Lung (tissue), 12 donors: ENCODE data around the gene ACO2. TPM values are rescaled to one million over a fixed set of nuclear protein-coding genes. Genes with fewer than 3 reads are reported as not detected.

Experiments
- ATAC-seq: fragments of 200-7000 bp; cut with Tn5 transposase; one replicate; pipeline ENCODE4 v1.9.1; 2020; ENCODE audit warnings: moderate number of reproducible peaks; ENCODE audit not compliant: insufficient read depth, low FRiP score
- DNase-seq, 3 donors: peaks; one replicate each; pipeline ENCODE4 v3.0.0-alpha.2; 2013 to 2017
- H3K27ac ChIP-seq, 2 donors: one replicate each; pipeline ENCODE4 v1.5.1; 2013; ENCODE audit warnings: mild to moderate bottlenecking in 2 of 2, moderate library complexity in 2 of 2, control low read depth in 1 of 2, inconsistent platforms in 1 of 2, low read depth in 1 of 2, low read length in 1 of 2
- H3K27me3 ChIP-seq, 3 donors: one replicate each; pipeline ENCODE4 v1.5.1; 2013; ENCODE audit warnings: low read length in 2 of 3; ENCODE audit not compliant: control insufficient read depth in 3 of 3, insufficient read depth in 3 of 3
- H3K36me3 ChIP-seq, 4 donors: one replicate each; pipeline ENCODE4 v1.5.1; 2013; ENCODE audit warnings: low read length in 4 of 4, mild to moderate bottlenecking in 1 of 4, moderate library complexity in 1 of 4; ENCODE audit not compliant: control insufficient read depth in 4 of 4, insufficient read depth in 4 of 4
- H3K4me1 ChIP-seq, 5 donors: one replicate each; pipeline ENCODE4 v1.5.1; 2013; ENCODE audit warnings: low read length in 5 of 5, mild to moderate bottlenecking in 2 of 5, moderate library complexity in 1 of 5; ENCODE audit not compliant: control insufficient read depth in 5 of 5, insufficient read depth in 5 of 5
- H3K4me3 ChIP-seq: one replicate; pipeline ENCODE4 v1.5.1; 2013; ENCODE audit warnings: mild to moderate bottlenecking, control low read depth, moderate library complexity
- H3K9ac ChIP-seq, 2 donors: one replicate each; pipeline ENCODE4 v1.5.1; 2013; ENCODE audit warnings: low read length in 2 of 2, control low read depth in 1 of 2; ENCODE audit not compliant: insufficient read depth in 1 of 2
- H3K9me3 ChIP-seq, 4 donors: one replicate each; pipeline ENCODE4 v1.5.1; 2013; ENCODE audit warnings: low read length in 3 of 4, mild to moderate bottlenecking in 1 of 4, moderate library complexity in 1 of 4; ENCODE audit not compliant: control insufficient read depth in 4 of 4, insufficient read depth in 3 of 4
- WGBS, 2 donors: extraction: QIAGEN DNeasy Blood & Tissue Kit; methylation state at CpG; one replicate each; pipeline ENCODE4 v1.1.7; 2013; 5-methylcytosine and 5-hydroxymethylcytosine counted together
- polyA plus RNA-seq, 2 donors: library from polyadenylated mRNA; stranded (reverse); fragments of 200-250 nt; gene quantifications; one replicate each; pipeline ENCODE4 v1.2.1, GENCODE V29; 2013
- total RNA-seq, 2 donors: library from RNA; depleted of rRNA in 1 of 2; stranded (reverse); fragments of >200 nt in 1 of 2; gene quantifications; one replicate each; pipeline ENCODE4 v1.2.1, GENCODE V29; 2014 to 2021
- TF ChIP-seq, protein P1 (sequence below): IDR thresholded peaks from 2 replicates; pipeline ENCODE4 v1.5.1; 2012; ENCODE audit warnings: mild to moderate bottlenecking; ENCODE audit errors: control extremely low read depth, extremely low read depth
- donor health status: control.
- donor health status: control.
- donor health status: Bipolar disorder and iron deficiency.
- donor health status: healthy.
- donor health status: DM: yes; HTN: yes; CAD: no.

Gene ACO2
- total and polyA plus RNA-seq, 4 donors: 34.1 to 101 (median 62.5) TPM

- DNase-seq (no peak), ATAC-seq (no peak)
- Histone ChIP-seq H3K27me3 (no peaks in the 10 kb centered on the region), H3K4me3 (no peak overlapping the region), H3K9me3 (no peaks in the 10 kb centered on the region), H3K4me1 (no peaks in the 10 kb centered on the region), H3K36me3 (peaks cover 9 to 38% (median 19%) of the 10 kb centered on the region in 4 donors), H3K9ac (no peak overlapping the region), H3K27ac (no peak overlapping the region)
- TF ChIP-seq, protein P1, sequence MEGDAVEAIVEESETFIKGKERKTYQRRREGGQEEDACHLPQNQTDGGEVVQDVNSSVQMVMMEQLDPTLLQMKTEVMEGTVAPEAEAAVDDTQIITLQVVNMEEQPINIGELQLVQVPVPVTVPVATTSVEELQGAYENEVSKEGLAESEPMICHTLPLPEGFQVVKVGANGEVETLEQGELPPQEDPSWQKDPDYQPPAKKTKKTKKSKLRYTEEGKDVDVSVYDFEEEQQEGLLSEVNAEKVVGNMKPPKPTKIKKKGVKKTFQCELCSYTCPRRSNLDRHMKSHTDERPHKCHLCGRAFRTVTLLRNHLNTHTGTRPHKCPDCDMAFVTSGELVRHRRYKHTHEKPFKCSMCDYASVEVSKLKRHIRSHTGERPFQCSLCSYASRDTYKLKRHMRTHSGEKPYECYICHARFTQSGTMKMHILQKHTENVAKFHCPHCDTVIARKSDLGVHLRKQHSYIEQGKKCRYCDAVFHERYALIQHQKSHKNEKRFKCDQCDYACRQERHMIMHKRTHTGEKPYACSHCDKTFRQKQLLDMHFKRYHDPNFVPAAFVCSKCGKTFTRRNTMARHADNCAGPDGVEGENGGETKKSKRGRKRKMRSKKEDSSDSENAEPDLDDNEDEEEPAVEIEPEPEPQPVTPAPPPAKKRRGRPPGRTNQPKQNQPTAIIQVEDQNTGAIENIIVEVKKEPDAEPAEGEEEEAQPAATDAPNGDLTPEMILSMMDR: no peak
- 93 to 94% methylated on average over 23 of the region's 23 CpGs for WGBS, 2 donors
Measured at GRCh38 chr22:41507330-41508063, 38.6 kb downstream of the ACO2 start.

GRCh38 chr22:41508770-41509170 is 39.9 kb downstream of the ACO2 start:
- no peak overlapping the region for H3K9ac ChIP-seq
- TF ChIP-seq, protein P1: no peak
- DNase-seq (no peak), ATAC-seq (no peak)
- H3K4me1 ChIP-seq: no peaks in the 10 kb centered on the region
- H3K27me3 ChIP-seq: no peaks in the 10 kb centered on the region
- H3K9me3 ChIP-seq: no peaks in the 10 kb centered on the region
- peak overlapping the region in 1 of 2 donors; percentile 35 for H3K27ac ChIP-seq
- peaks cover 7 to 50% (median 19%) of the 10 kb centered on the region in 4 donors for H3K36me3 ChIP-seq
- H3K4me3 ChIP-seq: no peak overlapping the region
- 85 to 88% methylated on average over 12 of the region's 12 CpGs for WGBS, 2 donors

- TF ChIP-seq, protein P1: no peak
- H3K27me3 ChIP-seq: no peaks in the 10 kb centered on the region
- ATAC-seq: no peak
- no peak overlapping the region for H3K4me3 ChIP-seq
- H3K9me3 ChIP-seq: no peaks in the 10 kb centered on the region
- peaks cover 6 to 73% (median 18%) of the 10 kb centered on the region in 4 donors for H3K36me3 ChIP-seq
- no peaks in the 10 kb centered on the region for H3K4me1 ChIP-seq
- H3K27ac ChIP-seq: no peak overlapping the region
- DNase-seq: no peak
- WGBS, 2 donors: 75 to 85% methylated on average over 2 of the region's 2 CpGs
- H3K9ac ChIP-seq: no peak overlapping the region
Measured at GRCh38 chr22:41511521-41511968, 42.6 kb downstream of the ACO2 start.
